Stimulated activated CD4-positive, alpha-beta T cell treated with anti-CD3 and anti-CD28 coated beads, Interleukin-4, amount 100 ng/mL, for 4 hours (primary cell): ENCODE data around the gene JAK3.
A peak's percentile ranks its signal among the peaks of the same experiment; 100 is the strongest.
"Not testable (repeated sequence)": the region's sequence is repeated elsewhere in the genome, so short reads cannot be mapped to it uniquely, and the experiment has no call there.

ENCODE experiments used
- DNase-seq, 2 experiments: peaks; one replicate each; pipeline ENCODE4 v3.0.0-alpha.2; 2020

JAK3 gene

GRCh38 chr19:17847538-17848366 lies at the start of gene JAK3:
JAK3 (minus strand) TSS chr19:17847982; CDS start chr19:17844417, 3,565 bp downstream.
- DNase-seq, result peak; percentile 84 to 91

- DNase-seq, result no peak
Observed at GRCh38 chr19:17893766-17894165, 46.0 kb upstream of the JAK3 start.

GRCh38 chr19:17889609-17890214 lies 41.9 kb upstream of the JAK3 start:
- no peak for DNase-seq

GRCh38 chr19:17888260-17888659 lies 40.5 kb upstream of the JAK3 start:
- DNase-seq, result no peak

GRCh38 chr19:17887221-17887620 lies 39.4 kb upstream of the JAK3 start:
- DNase-seq, result not testable (repeated sequence)

GRCh38 chr19:17886515-17886914 lies 38.7 kb upstream of the JAK3 start:
- DNase-seq, result no peak

- DNase-seq, result no peak
Observed at GRCh38 chr19:17883627-17884410, 36.0 kb upstream of the JAK3 start.

GRCh38 chr19:17881701-17882100 lies 33.9 kb upstream of the JAK3 start:
- no peak for DNase-seq

- no peak for DNase-seq
Observed at GRCh38 chr19:17879466-17879865, 31.7 kb upstream of the JAK3 start.

- no peak for DNase-seq
Observed at GRCh38 chr19:17877696-17878095, 29.9 kb upstream of the JAK3 start.

- no peak for DNase-seq
Observed at GRCh38 chr19:17874758-17875135, 27.0 kb upstream of the JAK3 start.

- peak; percentile 65 to 77 for DNase-seq
Observed at GRCh38 chr19:17873786-17874757, 26.3 kb upstream of the JAK3 start.

GRCh38 chr19:17872251-17873001 lies 24.6 kb upstream of the JAK3 start:
- DNase-seq, result peak; percentile 54 to 60

- no peak for DNase-seq
Observed at GRCh38 chr19:17871878-17872250, 24.1 kb upstream of the JAK3 start, which contains the start of gene SLC5A5. SLC5A5 (plus strand) TSS chr19:17871945; CDS start chr19:17872320, 375 bp downstream.

GRCh38 chr19:17871032-17871877 lies 23.5 kb upstream of the JAK3 start:
- no peak for DNase-seq

GRCh38 chr19:17869114-17869608 lies 21.4 kb upstream of the JAK3 start:
- DNase-seq, result no peak

GRCh38 chr19:17868669-17869068 lies 20.9 kb upstream of the JAK3 start:
- DNase-seq, result no peak

- no peak for DNase-seq
Observed at GRCh38 chr19:17866964-17867486, 19.2 kb upstream of the JAK3 start.

GRCh38 chr19:17866312-17866963 lies 18.7 kb upstream of the JAK3 start:
- no peak for DNase-seq
